SIG-M5 treated with dmso at 0.1 percent for 504 hours (cell line): ENCODE measurements around the gene GJD3.

Experiments
- DNase-seq: peaks from one replicate; lab custom pipeline; 2025; ENCODE audit not compliant: unreplicated experiment; lab: John Stamatoyannopoulos, UW

The GJD3 gene

GRCh38 chr17:40313668-40314583 lies 50.6 kb downstream of the GJD3 start:
- no peak for DNase-seq
